Retinal pigment epithelial cell (primary cell): ENCODE results near the gene PDE8A.

ENCODE experiments used
- DNase-seq: peaks from one replicate; pipeline ENCODE4 v3.0.0-alpha.2; 2010; ENCODE audit warnings: low read depth
- H3K4me3 ChIP-seq: 2 replicates; pipeline ENCODE4 v1.5.1; 2011; ENCODE audit warnings: mild to moderate bottlenecking, low read length, control low read depth, moderate library complexity
- TF ChIP-seq, protein P1 (sequence below): conservative IDR thresholded peaks from 2 replicates; pipeline ENCODE4 v1.5.1; 2011; ENCODE audit warnings: low read depth, low read length, control low read depth, inconsistent platforms

PDE8A gene

DNA sequence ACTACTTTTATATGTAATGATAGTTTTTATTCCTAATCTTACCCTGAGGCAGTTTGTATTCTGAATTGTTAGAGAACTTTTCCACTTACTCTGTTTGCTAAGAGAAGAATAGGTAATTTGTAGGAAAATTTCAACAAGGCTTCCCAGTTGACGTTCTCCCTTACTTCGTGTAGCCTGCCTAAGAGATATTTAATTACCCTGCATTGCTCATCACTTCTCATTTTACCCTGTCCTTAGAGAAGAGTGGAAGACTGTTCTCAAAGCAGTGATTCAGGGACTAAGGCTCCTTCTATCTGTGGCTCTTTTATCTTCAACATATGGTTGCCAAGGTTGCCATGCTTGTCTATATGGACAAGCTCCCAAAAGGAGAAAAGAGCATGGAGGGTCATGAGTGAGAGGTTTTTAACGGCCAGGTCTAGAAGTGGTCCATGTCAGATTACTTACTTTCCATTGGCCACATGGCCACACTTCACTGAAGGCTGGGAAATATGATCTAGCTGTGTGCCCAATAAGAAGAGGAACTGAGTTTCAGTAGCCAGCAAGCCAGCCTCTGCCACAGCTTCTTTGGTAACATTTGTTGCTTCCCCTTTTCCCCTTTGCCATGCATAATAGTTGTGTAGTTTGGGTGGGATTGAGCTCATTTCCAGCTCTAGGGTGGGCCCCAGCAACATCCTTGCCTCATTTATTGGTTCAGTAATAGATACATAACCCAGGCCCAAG, 22.1 kb downstream of the PDE8A start:
- no peak overlapping the region for H3K4me3 ChIP-seq
- TF ChIP-seq, protein P1, sequence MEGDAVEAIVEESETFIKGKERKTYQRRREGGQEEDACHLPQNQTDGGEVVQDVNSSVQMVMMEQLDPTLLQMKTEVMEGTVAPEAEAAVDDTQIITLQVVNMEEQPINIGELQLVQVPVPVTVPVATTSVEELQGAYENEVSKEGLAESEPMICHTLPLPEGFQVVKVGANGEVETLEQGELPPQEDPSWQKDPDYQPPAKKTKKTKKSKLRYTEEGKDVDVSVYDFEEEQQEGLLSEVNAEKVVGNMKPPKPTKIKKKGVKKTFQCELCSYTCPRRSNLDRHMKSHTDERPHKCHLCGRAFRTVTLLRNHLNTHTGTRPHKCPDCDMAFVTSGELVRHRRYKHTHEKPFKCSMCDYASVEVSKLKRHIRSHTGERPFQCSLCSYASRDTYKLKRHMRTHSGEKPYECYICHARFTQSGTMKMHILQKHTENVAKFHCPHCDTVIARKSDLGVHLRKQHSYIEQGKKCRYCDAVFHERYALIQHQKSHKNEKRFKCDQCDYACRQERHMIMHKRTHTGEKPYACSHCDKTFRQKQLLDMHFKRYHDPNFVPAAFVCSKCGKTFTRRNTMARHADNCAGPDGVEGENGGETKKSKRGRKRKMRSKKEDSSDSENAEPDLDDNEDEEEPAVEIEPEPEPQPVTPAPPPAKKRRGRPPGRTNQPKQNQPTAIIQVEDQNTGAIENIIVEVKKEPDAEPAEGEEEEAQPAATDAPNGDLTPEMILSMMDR: no peak
- no peak for DNase-seq

DNA sequence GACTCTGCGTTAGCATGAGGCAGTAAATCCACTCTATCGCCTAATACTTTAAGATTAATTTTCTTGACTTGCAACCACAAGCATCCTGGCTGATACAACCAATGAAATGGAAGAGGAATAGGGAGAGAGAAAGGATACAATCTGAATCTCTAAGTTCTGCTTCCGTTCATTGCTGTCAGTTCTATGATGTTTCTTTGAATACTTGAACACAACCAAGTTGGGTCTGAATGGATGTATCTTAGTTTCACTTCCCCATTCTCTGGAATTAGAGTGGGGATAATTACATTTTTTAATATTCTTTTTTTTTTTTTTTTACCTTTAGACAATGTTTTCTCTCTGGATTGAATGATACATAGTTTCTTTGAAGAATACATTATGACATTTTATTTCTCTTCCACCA, 22.9 kb downstream of the PDE8A start:
- TF ChIP-seq, protein P1: no peak
- H3K4me3 ChIP-seq: no peak overlapping the region
- DNase-seq: no peak

GRCh38 chr15:85005319-85005718, 23.7 kb downstream of the PDE8A start:
- TF ChIP-seq, protein P1: peak; percentile 35
- H3K4me3 ChIP-seq: no peak overlapping the region
- no peak for DNase-seq

- no peak for DNase-seq
- TF ChIP-seq, protein P1: no peak
- no peak overlapping the region for H3K4me3 ChIP-seq
These were observed 24.1 kb downstream of the PDE8A start for GRCh38 chr15:85005746-85006145.

DNA sequence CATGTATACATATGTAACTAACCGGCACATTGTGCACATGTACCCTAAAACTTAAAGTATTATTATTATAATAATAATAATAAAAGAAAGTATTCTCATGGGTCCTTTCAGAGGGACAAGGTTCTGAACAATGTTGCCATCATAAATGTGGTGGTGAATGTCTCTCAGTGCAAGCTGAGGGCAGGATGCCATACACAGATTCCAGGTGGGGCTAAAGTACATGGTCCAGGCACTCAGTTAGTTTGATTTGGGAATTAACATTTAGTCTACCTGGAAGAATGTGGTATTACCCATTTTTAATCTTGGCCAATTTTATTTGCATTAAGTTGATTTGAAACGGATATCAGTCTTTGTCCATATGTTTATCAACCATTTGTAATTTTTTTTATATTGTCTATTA, 24.5 kb downstream of the PDE8A start:
- DNase-seq: no peak
- H3K4me3 ChIP-seq: no peak overlapping the region
- TF ChIP-seq, protein P1: no peak

DNA sequence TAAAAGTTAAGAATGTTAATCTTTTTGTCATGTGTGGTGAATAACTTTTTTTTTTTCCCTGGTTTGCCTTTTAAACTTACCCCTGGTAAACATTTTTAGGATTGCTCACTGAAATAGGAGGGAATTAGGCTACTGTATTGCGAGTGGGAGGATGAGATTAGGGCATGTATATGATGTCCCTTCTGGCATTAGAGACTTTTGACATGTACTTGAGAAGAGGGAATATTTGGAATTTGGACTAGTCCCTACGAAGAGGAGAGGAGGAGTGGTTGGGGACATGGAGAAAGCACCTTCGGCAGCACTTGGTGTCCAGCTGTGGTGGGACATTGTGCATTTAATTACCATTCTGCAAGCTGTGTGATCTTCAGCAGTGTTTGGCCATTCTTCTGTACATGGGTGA, 25.0 kb downstream of the PDE8A start:
- no peak for DNase-seq
- TF ChIP-seq, protein P1: no peak
- H3K4me3 ChIP-seq: no peak overlapping the region

DNA sequence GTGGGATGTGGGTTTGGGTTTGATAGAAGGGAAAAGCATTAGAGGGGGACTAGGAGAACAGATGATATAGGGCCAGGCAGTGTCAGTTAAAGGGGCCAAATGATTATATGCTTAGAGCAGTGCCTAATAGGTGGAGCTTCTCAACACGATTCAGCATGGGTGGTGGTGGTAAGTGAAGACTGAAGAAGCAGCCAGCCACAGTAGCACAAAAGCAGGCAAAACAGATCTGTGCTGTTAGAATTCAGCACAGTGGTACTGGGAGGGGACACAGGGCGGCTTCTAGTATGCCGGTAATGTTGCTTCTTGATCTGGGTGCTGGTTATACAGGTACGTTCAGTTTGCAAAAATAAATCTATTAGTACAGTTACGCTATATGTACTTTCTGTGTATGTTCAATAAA, 25.5 kb downstream of the PDE8A start:
- no peak overlapping the region for H3K4me3 ChIP-seq
- TF ChIP-seq, protein P1: no peak
- DNase-seq: no peak
